ENCODE data around the gene GCAT. TPM values are rescaled to one million over a fixed set of nuclear protein-coding genes. Genes with fewer than 3 reads are reported as not detected.

The GCAT gene
- total and polyA plus RNA-seq, 2 of the 13 experiments (the other 11 are each of a cell fraction or from before 2014, with no cell fraction given): 28.0 to 50.3 TPM

- Histone ChIP-seq H3K9me3 (ENCODE audit: low read length) (no peaks in the 10 kb centered on the region), H3K4me2 (ENCODE audit: low read depth, low read length) (no peak overlapping the region), H3K4me1 (ENCODE audit: insufficient read depth, low read length) (peaks cover 37% of the 10 kb centered on the region), H3K27me3 (ENCODE audit: control insufficient read depth in 1 of 2, insufficient read depth in 2 of 2, low read length in 2 of 2) (no peaks in the 10 kb centered on the region), H3K9ac (ENCODE audit: insufficient read depth, low read depth, low read length) (no peak overlapping the region), H3K27ac (ENCODE audit: extremely low read length, insufficient read depth, low read length) (no peak overlapping the region), H3K79me2 (ENCODE audit: insufficient read depth, low read length) (no peaks in the 10 kb centered on the region), H2AFZ (ENCODE audit: low read length) (no peak overlapping the region), H3K4me3 (replicated peaks in 1 of 3; ENCODE audit: insufficient read depth in 1 of 3, low read depth in 2 of 3, low read length in 3 of 3) (no peak overlapping the region), H4K20me1 (ENCODE audit: insufficient read depth, low read length) (no peaks in the 10 kb centered on the region), H3K36me3 (replicated peaks in 1 of 2; ENCODE audit: control insufficient read depth in 1 of 2, insufficient read depth in 2 of 2, low read length in 2 of 2) (peaks cover 2 to 16% of the 10 kb centered on the region in 2 experiments; a peak in 3 of 5 replicates)
- ChIA-PET CTCF (ENCODE audit: low intra/inter-chr PET ratio, low total read pairs) (no interaction called here), POLR2A (interaction anchor here (0.6 kb wide), 1 partner anchor 27 kb away, joined by 3 read pairs; no protein-coding TSS in a partner anchor)
- DNase-seq (ENCODE audit: low spot score) (no peak), ATAC-seq (no peak), FAIRE-seq (no peak)
- in situ Hi-C loops (cut with HindIII; ENCODE audit: extremely low pct_ligation_motif_present, low pct_unique_long_range_greater_than_20kb): no loop called here
- BruUV-seq (replicated peaks): no TSS peak
- 90% methylated on average over 17 of the region's 17 CpGs for WGBS (ENCODE audit: low lambda C conversion rate)
- TF ChIP-seq ZSCAN5A (CRISPR knock-in tag; IDR thresholded peaks at IDR 0.05; ENCODE audit: borderline replicate concordance) (no peak), ZMAT3 (CRISPR knock-in tag; conservative IDR thresholded peaks at IDR 0.05) (no peak), CHCHD3 (CRISPR knock-in tag; IDR thresholded peaks at IDR 0.05) (no peak), ZNF510 (CRISPR knock-in tag; IDR thresholded peaks at IDR 0.05; ENCODE audit: low read depth) (no peak), BCL6 (CRISPR knock-in tag; IDR thresholded peaks at IDR 0.05) (no peak), ZNF546 (CRISPR knock-in tag; conservative IDR thresholded peaks at IDR 0.05) (no peak), POLR2G (IDR thresholded peaks at IDR 0.05; ENCODE audit: low read depth, low read length) (no peak), ESRRA (CRISPR knock-in tag; IDR thresholded peaks at IDR 0.05; ENCODE audit: low read depth) (no peak)
- TF ChIP-seq, protein P1, sequence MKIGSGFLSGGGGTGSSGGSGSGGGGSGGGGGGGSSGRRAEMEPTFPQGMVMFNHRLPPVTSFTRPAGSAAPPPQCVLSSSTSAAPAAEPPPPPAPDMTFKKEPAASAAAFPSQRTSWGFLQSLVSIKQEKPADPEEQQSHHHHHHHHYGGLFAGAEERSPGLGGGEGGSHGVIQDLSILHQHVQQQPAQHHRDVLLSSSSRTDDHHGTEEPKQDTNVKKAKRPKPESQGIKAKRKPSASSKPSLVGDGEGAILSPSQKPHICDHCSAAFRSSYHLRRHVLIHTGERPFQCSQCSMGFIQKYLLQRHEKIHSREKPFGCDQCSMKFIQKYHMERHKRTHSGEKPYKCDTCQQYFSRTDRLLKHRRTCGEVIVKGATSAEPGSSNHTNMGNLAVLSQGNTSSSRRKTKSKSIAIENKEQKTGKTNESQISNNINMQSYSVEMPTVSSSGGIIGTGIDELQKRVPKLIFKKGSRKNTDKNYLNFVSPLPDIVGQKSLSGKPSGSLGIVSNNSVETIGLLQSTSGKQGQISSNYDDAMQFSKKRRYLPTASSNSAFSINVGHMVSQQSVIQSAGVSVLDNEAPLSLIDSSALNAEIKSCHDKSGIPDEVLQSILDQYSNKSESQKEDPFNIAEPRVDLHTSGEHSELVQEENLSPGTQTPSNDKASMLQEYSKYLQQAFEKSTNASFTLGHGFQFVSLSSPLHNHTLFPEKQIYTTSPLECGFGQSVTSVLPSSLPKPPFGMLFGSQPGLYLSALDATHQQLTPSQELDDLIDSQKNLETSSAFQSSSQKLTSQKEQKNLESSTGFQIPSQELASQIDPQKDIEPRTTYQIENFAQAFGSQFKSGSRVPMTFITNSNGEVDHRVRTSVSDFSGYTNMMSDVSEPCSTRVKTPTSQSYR (CRISPR knock-in tag; IDR thresholded peaks at IDR 0.05; ENCODE audit: borderline replicate concordance): no peak
- intact Hi-C loops (cut with micrococcal nuclease; ENCODE audit: unreplicated experiment): no loop called here
Observed at GRCh38 chr22:37775785-37776638, 31.7 kb upstream of the GCAT start.
